Suprapubic skin (tissue), 4 donors: ENCODE results near the gene ANAPC10. TPM values are rescaled to one million over a fixed set of nuclear protein-coding genes. Genes with fewer than 3 reads are reported as not detected.

ENCODE experiments used
- DNase-seq, 2 donors: peaks; one replicate each; pipeline ENCODE4 v3.0.0-alpha.2; 2019; ENCODE audit warnings: low spot score in 2 of 2
- H3K27ac ChIP-seq: fragments of 200-600 bp; sonication (generic); one replicate; pipeline ENCODE4 v1.5.1; 2019
- H3K27me3 ChIP-seq: fragments of 200-600 bp; sonication (generic); one replicate; pipeline ENCODE4 v1.5.1; 2019
- H3K36me3 ChIP-seq: fragments of 200-600 bp; sonication (generic); one replicate; pipeline ENCODE4 v1.5.1; 2019
- H3K4me1 ChIP-seq: fragments of 200-600 bp; sonication (generic); one replicate; pipeline ENCODE4 v1.5.1; 2019
- H3K4me3 ChIP-seq: fragments of 200-600 bp; sonication (generic); one replicate; pipeline ENCODE4 v1.5.1; 2019; ENCODE audit warnings: mild to moderate bottlenecking
- H3K9me3 ChIP-seq: fragments of 200-600 bp; sonication (generic); one replicate; pipeline ENCODE4 v1.5.1; 2019
- EP300 ChIP-seq: sonication (generic); formaldehyde crosslinking; IDR thresholded peaks from one replicate; pipeline ENCODE4 v1.6.1; 2017; ENCODE audit warnings: antibody characterized with exemption
- POLR2A ChIP-seq, 2 donors: fragments of 450-650 bp; IDR thresholded peaks; one replicate each; pipeline ENCODE4 v1.6.1; 2017; ENCODE audit warnings: antibody characterized with exemption in 2 of 2, mild to moderate bottlenecking in 2 of 2, moderate library complexity in 2 of 2
- POLR2AphosphoS5 ChIP-seq, 3 donors: sonication (generic); formaldehyde crosslinking; IDR thresholded peaks; one replicate each; pipeline ENCODE4 v1.6.1; 2017; ENCODE audit warnings: antibody characterized with exemption in 3 of 3
- WGBS: methylation state at CpG from one replicate; pipeline ENCODE4 v1.1.5; 2018; 5-methylcytosine and 5-hydroxymethylcytosine counted together
- total RNA-seq, 4 donors: library from RNA; depleted of rRNA; stranded (reverse); fragments of >200 nt; gene quantifications; one replicate each; pipeline ENCODE4 v1.1.0, GENCODE V29; 2016
- TF ChIP-seq, protein P1 (sequence below), 2 donors: fragments of 200-600 bp in 1 of 2; fragments of 450-650 bp in 1 of 2; sonication (generic) in 1 of 2; IDR thresholded peaks; one replicate each; pipeline ENCODE4 v1.5.1; 2016 to 2019; ENCODE audit warnings: antibody characterized with exemption in 2 of 2, mild to moderate bottlenecking in 1 of 2, moderate library complexity in 1 of 2

Gene ANAPC10
- total RNA-seq, 4 donors from 2014 or later: 16.1 to 30.1 (median 24.0) TPM

DNA sequence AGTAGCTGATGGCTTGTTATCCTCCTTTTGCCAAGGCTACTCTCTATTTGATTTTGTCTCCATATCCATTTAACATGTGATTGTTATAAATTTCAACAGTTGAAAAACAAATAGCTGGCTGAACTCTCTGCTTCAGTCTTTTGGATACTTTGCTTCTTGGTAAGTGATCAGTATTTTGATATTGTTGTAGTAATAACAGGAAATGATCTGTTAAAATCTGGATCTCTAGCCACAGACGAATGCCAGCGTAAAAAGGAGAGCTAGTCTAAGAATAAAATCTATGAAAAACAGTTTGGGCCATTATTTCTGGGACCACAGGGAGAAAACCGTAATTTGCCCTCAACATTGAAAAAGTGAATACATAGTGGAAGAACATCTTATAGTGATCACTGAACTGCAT, 113.8 kb downstream of the ANAPC10 start:
- 68% methylated on average over 3 of the region's 3 CpGs for WGBS
- H3K4me3 ChIP-seq: no peak overlapping the region
- TF ChIP-seq EP300 (no peak), POLR2A (IDR thresholded peaks at IDR 0.05) (no peak), POLR2AphosphoS5 (IDR thresholded peaks at IDR 0.05) (no peak)
- TF ChIP-seq, protein P1, sequence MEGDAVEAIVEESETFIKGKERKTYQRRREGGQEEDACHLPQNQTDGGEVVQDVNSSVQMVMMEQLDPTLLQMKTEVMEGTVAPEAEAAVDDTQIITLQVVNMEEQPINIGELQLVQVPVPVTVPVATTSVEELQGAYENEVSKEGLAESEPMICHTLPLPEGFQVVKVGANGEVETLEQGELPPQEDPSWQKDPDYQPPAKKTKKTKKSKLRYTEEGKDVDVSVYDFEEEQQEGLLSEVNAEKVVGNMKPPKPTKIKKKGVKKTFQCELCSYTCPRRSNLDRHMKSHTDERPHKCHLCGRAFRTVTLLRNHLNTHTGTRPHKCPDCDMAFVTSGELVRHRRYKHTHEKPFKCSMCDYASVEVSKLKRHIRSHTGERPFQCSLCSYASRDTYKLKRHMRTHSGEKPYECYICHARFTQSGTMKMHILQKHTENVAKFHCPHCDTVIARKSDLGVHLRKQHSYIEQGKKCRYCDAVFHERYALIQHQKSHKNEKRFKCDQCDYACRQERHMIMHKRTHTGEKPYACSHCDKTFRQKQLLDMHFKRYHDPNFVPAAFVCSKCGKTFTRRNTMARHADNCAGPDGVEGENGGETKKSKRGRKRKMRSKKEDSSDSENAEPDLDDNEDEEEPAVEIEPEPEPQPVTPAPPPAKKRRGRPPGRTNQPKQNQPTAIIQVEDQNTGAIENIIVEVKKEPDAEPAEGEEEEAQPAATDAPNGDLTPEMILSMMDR (IDR thresholded peaks at IDR 0.05): no peak

DNA sequence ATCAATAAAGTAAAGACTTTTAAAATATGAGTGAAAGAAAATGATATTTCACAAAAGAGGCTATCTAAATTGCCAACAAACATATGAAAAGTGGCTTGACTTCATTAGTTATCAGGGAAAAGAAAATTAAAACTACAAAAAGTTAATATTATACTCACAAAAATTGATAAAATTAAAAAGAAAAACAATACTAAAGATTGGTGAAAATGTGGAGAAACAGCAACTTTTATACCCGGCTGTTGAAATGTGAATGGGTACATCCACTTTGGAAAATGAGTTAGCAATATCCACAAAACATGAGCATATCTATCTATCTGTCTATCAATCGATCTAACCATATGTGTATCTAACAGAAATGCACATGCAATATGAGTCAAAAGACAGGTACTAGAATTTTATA, 122.3 kb downstream of the ANAPC10 start:
- WGBS: 95% methylated on average over 2 of the region's 2 CpGs
- no peaks in the 10 kb centered on the region for H3K9me3 ChIP-seq
- H3K4me3 ChIP-seq: no peak overlapping the region
- H3K27me3 ChIP-seq: no peaks in the 10 kb centered on the region
- no peak overlapping the region for H3K27ac ChIP-seq
- no peak for TF ChIP-seq POLR2A (IDR thresholded peaks at IDR 0.05)
- TF ChIP-seq POLR2AphosphoS5 (IDR thresholded peaks at IDR 0.05): no peak
- TF ChIP-seq, protein P1 (IDR thresholded peaks at IDR 0.05): no peak
- no peaks in the 10 kb centered on the region for H3K36me3 ChIP-seq
- no peak for DNase-seq
- no peaks in the 10 kb centered on the region for H3K4me1 ChIP-seq

More for the DNA sequence above, 113.8 kb downstream of the ANAPC10 start:
- Histone ChIP-seq H3K27ac (no peak overlapping the region), H3K27me3 (no peaks in the 10 kb centered on the region), H3K9me3 (no peaks in the 10 kb centered on the region), H3K4me1 (no peaks in the 10 kb centered on the region), H3K36me3 (no peaks in the 10 kb centered on the region)
- DNase-seq: no peak

DNA sequence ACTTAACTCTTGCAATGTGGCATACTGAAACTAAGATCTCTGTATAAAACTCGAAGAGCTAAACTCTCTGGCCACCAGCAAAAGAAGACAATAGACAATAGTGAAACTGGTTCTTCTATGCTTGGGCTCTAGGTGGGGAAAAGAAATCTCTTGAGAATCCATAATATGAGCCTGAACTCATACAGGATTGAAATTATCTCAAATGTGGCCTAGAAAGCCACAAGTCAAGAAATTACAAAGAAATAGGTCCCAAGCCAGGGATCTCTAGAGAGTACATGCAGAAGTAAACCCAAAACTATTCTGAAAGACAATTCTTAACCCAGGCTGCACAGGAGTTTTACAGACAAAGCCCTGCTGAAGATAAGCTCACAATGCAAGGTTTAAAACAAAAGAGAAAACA, 127.4 kb downstream of the ANAPC10 start:
- DNase-seq: no peak
- H3K9me3 ChIP-seq: no peaks in the 10 kb centered on the region
- no peak for TF ChIP-seq EP300
- TF ChIP-seq POLR2A (IDR thresholded peaks at IDR 0.05): no peak
- TF ChIP-seq, protein P1 (IDR thresholded peaks at IDR 0.05): no peak
- TF ChIP-seq POLR2AphosphoS5 (IDR thresholded peaks at IDR 0.05): no peak
- no peak overlapping the region for H3K27ac ChIP-seq
- 87% methylated on average over 1 of the region's 1 CpG for WGBS
- no peak overlapping the region for H3K4me3 ChIP-seq
- H3K4me1 ChIP-seq: no peaks in the 10 kb centered on the region
- H3K36me3 ChIP-seq: no peaks in the 10 kb centered on the region
- H3K27me3 ChIP-seq: no peaks in the 10 kb centered on the region

DNA sequence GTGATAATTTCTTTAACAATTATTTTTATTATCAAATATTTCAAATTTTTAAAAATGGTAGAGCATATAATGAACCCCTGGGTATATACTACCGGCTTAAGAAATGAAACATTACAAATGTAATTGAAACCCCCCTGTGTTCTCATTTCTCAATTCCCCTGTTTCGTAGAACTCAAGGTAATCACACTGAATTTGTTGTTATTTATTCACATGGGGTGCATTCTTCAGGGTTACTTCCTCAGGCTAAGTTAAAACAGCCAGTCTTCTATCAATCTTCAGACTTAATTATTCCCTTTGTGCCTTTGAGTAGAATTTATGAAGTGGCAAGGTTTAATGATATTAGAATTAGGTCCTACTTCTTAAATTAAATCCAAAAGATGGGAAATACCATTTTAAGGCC, 128.2 kb downstream of the ANAPC10 start:
- no peaks in the 10 kb centered on the region for H3K4me1 ChIP-seq
- WGBS: 94% methylated on average over 2 of the region's 2 CpGs

DNA sequence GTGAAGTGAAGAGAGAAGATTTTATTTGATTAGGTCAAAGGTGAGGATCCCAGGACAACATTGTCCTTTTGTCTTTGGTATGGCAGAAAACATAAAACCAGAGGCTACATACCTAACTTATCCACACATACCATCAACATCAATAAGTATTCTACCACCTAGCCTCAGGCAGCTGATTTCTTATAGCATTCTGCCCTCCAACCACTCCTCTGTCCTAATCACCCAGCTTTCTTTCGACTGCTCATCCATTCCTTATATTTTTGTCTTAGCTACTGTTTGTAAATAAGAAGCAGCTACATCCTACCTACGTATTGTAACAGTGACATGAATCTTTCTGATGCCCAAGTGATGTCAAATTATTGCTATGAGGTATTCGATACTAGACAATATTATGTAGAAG, 129.4 kb downstream of the ANAPC10 start:
- H3K9me3 ChIP-seq: no peaks in the 10 kb centered on the region
- TF ChIP-seq EP300: no peak
- TF ChIP-seq POLR2AphosphoS5 (IDR thresholded peaks at IDR 0.05): no peak
- TF ChIP-seq, protein P1 (IDR thresholded peaks at IDR 0.05): no peak
- no peak for TF ChIP-seq POLR2A (IDR thresholded peaks at IDR 0.05)
- no peak overlapping the region for H3K27ac ChIP-seq
- H3K27me3 ChIP-seq: no peaks in the 10 kb centered on the region
- no peaks in the 10 kb centered on the region for H3K4me1 ChIP-seq
- WGBS: 76% methylated on average over 3 of the region's 3 CpGs
- DNase-seq: no peak
- H3K4me3 ChIP-seq: no peak overlapping the region
- no peaks in the 10 kb centered on the region for H3K36me3 ChIP-seq

More for the DNA sequence above, 128.2 kb downstream of the ANAPC10 start:
- no peak overlapping the region for H3K4me3 ChIP-seq
- H3K27ac ChIP-seq: no peak overlapping the region
- no peaks in the 10 kb centered on the region for H3K36me3 ChIP-seq
- H3K27me3 ChIP-seq: no peaks in the 10 kb centered on the region
- H3K9me3 ChIP-seq: no peaks in the 10 kb centered on the region
- no peak for DNase-seq
- TF ChIP-seq EP300: no peak
- no peak for TF ChIP-seq POLR2AphosphoS5 (IDR thresholded peaks at IDR 0.05)
- no peak for TF ChIP-seq POLR2A (IDR thresholded peaks at IDR 0.05)
- TF ChIP-seq, protein P1 (IDR thresholded peaks at IDR 0.05): no peak
